GM19043 (cell line): ENCODE data around the gene TRIM22.

ENCODE experiments used
- ATAC-seq: cut with Tn5 transposase; IDR thresholded peaks from one replicate; pipeline ENCODE4 v1.9.1; 2021; ENCODE audit warnings: low read depth; ENCODE audit not compliant: unreplicated experiment

TRIM22 gene

DNA sequence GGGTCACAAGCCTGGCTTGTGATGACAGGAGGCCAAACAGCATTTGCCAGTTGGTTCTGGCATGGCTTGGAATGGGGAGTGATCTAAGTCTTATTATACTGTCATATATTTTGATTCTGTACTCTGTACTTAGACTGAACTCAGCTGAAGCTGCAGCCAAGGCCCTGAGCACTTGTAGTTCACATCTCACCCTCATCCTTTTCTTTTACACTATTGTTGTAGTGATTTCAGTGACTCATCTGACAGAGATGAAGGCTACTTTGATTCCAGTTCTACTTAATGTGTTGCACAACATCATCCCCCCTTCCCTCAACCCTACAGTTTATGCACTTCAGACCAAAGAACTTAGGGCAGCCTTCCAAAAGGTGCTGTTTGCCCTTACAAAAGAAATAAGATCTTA is 47.5 kb downstream of the TRIM22 start:
- ATAC-seq: no peak

DNA sequence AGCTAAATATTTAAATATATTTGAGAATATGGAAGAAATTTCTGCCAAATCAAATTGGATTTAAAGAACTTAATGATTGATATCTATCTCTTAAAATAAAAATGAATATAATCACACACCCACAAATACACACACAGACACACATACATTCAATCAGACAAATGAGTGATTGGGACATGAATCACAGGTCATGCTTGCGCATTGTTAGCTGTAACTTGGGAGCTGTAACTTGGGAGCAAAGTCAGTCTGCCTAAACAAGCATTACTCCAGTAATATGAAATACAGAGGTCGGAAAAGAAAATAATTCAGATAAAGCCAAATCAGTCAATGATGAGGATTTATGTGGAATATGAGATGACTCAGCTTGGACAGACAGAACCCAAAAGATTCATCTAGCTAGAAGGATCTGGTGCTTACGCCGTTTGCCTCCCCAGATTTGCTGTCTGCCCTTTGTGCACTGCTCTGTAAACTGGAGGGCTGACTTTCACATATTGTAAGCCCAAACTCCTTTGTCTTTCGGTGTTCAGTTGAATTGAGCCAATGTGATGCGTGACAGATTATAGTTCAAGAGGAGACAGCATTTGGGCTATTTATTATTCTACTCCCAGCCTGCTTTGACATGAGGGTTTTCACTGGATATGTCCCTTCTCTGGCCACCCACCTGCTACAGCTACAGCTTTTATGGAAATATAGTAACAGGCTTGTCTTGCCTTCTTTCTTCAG is 48.2 kb downstream of the TRIM22 start:
- no peak for ATAC-seq

DNA sequence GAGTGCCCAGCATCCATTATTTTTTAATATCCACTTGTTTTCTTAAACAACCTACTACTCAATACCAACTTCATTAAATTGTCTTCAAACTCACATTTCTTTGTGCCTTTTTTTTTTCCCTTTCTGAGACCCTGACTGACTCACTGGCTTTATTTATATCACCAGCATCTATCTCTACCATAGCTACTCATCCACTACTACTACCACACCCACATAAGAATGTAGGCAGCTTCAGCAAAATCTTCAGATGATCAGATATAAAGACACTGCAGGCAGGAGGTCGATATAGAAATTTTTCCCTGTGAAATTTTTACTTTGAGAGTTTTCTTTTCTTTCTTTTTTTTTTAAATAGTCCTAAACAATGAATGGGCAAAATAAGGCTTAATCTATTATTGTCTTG is 48.8 kb downstream of the TRIM22 start:
- ATAC-seq: no peak

DNA sequence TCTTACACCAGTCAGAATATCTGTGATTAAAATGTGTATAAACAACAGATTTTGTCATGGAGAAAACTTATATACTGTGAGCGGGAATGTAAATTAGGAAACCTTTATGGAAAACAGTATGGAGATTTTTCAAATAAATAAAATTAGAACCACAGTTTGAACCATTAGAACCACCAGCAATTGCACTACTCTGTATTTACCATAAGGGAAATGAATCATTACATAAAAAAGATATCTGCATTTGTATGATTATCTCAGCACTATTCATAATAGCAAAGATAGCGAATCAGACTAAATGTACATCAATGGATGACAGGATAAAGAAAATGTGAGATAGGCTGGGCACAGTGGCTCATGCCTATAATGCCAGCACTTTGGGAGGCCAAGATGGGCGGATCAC is 57.0 kb downstream of the TRIM22 start:
- ATAC-seq: no peak

DNA sequence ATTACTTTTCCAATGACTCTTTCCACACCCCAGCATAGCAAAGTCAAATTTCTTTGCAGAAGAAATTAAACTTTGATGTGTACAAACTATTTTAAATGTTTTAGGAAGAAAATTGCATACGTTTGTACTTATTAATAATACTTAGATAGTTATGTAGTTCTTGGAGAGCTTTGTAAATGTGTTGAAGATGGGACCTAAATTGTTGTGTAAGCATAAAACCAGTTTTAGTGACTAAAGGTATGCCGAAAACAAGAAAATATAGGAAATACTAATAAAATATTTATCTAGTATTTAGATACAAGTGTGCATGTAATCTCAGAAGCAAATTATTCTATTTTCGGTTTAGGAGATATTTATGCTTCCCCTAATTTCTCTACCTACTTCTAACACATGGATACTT is 60.2 kb downstream of the TRIM22 start:
- ATAC-seq: no peak

DNA sequence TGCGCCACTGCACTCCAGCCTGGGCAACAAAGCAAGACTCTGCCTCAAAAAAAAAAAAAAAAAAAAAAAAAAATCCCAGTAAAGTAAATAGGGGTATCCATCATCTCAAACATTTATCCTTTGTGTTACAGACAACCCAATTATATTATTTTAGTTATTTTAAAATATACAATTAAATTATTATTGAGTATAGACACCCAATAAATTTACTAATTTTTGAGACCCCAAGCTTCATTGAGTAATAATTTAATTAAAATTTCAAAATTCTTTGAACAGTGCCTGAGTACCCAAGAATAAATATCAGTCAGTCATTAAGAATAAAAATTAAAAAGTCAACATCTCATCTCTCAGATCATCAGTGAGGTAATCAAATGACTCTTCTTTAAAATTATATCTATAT is 64.4 kb downstream of the TRIM22 start, which contains the start of gene OR52N4:
Gene OR52N4 (plus strand): TSS at position 301 of the 400 bp plus-strand sequence. CDS start 498 bp downstream, outside the sequence.
- ATAC-seq: no peak
